Measurements from ENCODE around the gene ZNF837.
A peak's percentile ranks its signal among the peaks of the same experiment; 100 is the strongest.

The ZNF837 gene

DNA sequence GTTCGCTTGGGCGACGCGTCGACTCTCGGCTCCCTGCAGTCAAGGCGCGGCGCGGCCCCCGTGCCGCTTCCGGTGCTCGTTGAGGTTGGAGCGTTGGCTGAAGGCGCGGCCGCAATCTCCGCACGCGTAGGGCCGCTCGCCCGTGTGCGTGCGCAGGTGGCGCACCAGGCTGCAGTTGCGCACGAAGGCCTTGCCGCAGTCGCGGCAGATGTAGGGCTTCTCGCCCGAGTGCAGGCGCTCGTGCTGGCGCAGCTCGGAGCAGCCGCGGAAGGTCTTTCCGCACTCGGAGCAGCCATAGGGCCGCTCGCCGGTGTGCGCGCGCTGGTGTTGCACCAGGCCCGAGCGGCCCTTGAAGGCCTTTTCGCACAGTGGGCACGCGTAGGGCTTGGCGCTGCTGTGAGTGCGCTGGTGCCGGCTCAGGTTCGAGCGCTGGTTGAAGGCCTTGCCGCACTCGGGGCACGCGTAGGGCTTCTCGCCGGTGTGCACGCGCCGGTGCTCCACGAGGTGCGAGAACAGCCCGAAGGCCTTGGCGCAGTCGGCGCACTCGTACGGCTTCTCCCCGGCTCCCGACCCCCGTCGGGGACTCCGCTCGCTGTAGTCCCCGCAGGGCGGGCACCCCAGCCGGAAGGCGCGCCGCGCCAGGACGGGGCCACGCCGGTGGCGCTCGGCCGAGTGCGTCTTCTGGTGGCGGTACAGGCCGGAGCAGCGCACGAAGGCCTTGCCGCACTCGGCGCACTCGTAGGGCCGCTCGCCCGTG lies 13.0 kb downstream of the ZNF837 start:
- TF ChIP-seq, protein P1, sequence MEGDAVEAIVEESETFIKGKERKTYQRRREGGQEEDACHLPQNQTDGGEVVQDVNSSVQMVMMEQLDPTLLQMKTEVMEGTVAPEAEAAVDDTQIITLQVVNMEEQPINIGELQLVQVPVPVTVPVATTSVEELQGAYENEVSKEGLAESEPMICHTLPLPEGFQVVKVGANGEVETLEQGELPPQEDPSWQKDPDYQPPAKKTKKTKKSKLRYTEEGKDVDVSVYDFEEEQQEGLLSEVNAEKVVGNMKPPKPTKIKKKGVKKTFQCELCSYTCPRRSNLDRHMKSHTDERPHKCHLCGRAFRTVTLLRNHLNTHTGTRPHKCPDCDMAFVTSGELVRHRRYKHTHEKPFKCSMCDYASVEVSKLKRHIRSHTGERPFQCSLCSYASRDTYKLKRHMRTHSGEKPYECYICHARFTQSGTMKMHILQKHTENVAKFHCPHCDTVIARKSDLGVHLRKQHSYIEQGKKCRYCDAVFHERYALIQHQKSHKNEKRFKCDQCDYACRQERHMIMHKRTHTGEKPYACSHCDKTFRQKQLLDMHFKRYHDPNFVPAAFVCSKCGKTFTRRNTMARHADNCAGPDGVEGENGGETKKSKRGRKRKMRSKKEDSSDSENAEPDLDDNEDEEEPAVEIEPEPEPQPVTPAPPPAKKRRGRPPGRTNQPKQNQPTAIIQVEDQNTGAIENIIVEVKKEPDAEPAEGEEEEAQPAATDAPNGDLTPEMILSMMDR (conservative IDR thresholded peaks at IDR 0.05; ENCODE audit: low read depth, low read length), result no peak
- no peak overlapping the region for H3K4me3 ChIP-seq (ENCODE audit: low read depth, low read length)
- DNase-seq (ENCODE audit: low read depth), result no peak

DNA sequence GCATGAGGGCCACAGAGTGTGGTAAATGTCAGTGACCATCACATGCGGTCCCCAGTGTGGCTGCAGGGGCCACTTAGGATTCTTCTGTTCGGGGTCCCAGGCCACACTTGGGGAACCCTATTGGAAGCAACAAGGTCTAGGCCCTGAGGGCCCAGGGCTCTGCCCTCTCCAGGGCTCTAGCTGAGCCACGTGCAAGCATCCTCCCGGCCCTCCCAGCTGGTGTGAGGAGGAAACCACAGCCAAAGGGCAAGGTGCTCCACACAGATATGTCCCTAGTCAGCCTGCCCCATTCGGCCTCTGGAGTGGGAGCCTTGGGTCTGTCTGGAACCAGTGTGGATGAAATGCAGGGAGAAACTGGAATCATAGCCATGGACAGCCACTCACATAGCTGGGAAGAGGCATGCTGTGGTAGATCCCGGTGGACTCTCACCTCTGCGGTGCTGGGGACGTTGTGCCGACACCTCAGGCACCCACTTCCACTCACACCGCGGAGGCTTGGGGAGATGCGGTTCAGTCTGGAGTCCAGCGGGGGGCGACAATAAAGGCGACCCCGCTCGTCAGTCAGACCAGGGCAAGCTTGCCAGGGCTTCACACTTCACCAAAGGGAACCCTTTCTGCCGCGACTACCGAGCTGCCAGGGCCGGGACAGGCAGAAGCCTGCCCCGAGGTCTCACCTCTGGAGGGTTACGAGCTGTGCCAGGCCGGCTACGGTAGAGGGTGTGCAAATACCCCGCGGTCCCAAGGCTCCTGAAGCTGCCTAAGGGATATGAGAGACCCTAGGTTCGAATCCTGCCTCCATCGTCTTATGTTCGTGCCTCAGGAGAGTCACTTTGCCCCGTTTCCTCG lies 14.0 kb downstream of the ZNF837 start:
- TF ChIP-seq, protein P1 (conservative IDR thresholded peaks at IDR 0.05; ENCODE audit: low read depth, low read length), result no peak
- DNase-seq (ENCODE audit: low read depth), result no peak
- H3K4me3 ChIP-seq (ENCODE audit: low read depth, low read length), result no peak overlapping the region

GRCh38 chr19:58364146-58364545 lies 16.7 kb downstream of the ZNF837 start:
- no peak for DNase-seq (ENCODE audit: low read depth)
- no peak overlapping the region for H3K4me3 ChIP-seq (ENCODE audit: low read depth, low read length)
- TF ChIP-seq, protein P1 (conservative IDR thresholded peaks at IDR 0.05; ENCODE audit: low read depth, low read length), result no peak

- DNase-seq (ENCODE audit: low read depth), result peak; percentile 97
- TF ChIP-seq, protein P1 (conservative IDR thresholded peaks at IDR 0.05; ENCODE audit: low read depth, low read length), result peak; percentile 7
- H3K4me3 ChIP-seq (ENCODE audit: low read depth, low read length), result peak within 1 kb of the TSS; percentile 63
Measured at GRCh38 chr19:58362272-58362994, 18.4 kb downstream of the ZNF837 start, which contains the start of gene ZNF497. TSS of gene ZNF497 (minus strand) at chr19:58362751. CDS start at chr19:58357635, 5,116 bp downstream.

DNA sequence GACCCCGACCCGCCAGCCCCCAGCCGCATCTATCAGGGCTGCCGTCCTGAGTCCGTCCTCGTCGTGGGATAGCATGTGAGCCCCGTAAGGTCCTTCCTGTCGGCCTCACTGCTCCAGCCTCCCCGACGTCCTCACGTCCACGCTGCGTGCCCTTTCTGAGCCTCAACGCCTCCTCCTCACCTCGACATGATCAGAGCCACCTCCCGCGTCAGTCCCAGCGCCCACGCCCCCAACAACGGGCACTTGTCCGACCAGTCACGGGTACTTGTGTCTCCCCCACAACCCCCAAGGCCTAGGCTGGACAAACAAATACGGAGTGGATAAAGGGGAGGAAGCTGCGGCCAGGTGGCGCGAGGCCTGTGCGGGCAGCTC lies 18.9 kb downstream of the ZNF837 start:
- no peak for DNase-seq (ENCODE audit: low read depth)
- TF ChIP-seq, protein P1 (conservative IDR thresholded peaks at IDR 0.05; ENCODE audit: low read depth, low read length), result peak; percentile 34
- H3K4me3 ChIP-seq (ENCODE audit: low read depth, low read length), result peak overlapping the region; percentile 63

DNA sequence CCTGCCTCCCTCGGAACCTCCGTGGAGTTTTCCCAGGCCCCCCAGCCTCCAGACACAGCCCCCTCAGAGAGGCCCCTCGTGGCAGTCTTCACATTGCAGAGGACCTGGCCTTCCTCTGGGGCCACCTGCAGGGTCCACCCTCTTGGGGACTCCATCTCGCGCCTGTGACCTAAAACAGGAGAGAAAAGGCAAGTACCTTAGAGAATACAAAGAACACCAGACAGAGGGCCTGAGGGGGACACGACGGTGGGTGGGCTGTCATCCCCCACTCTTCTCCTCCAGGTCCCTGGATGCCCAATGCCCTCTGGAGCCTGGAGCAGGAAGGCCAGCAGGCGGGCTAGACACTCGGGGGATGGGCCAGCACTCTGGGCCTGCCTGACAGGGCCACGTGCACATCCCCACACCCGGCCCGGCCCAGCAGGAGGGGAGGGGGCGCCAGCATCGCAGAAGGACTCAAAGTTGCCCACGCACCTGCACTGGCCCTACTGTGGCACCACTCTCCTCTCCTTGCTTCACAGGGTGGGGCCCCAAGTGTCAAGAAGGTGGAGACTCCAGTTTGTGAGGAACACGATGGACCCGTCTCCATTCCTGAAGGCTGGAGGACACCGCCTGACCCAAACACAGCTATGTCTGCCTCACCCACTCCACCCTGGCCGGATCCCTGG lies 23.2 kb downstream of the ZNF837 start:
- no peak for DNase-seq (ENCODE audit: low read depth)
- TF ChIP-seq, protein P1 (conservative IDR thresholded peaks at IDR 0.05; ENCODE audit: low read depth, low read length), result no peak
- no peak overlapping the region for H3K4me3 ChIP-seq (ENCODE audit: low read depth, low read length)
